Fibroblast of villous mesenchyme (primary cell): Measurements from ENCODE around the gene AKAP13. TPM values are rescaled to one million over a fixed set of nuclear protein-coding genes. Genes with fewer than 3 reads are reported as not detected.

ENCODE experiments used
- DNase-seq: peaks from one replicate; pipeline ENCODE4 v3.0.0-alpha.2; 2010; ENCODE audit warnings: low read depth
- H3K4me3 ChIP-seq: 2 replicates; pipeline ENCODE4 v1.5.1; 2011; ENCODE audit warnings: low read depth, mild to moderate bottlenecking, low read length
- CTCF ChIP-seq: IDR thresholded peaks from 2 replicates; pipeline ENCODE4 v1.5.1; 2012; ENCODE audit warnings: low read depth, mild to moderate bottlenecking, low read length; ENCODE audit not compliant: insufficient read depth
- total RNA-seq: library from RNA; depleted of rRNA; stranded (reverse); fragments of >200 nt; gene quantifications from 2 replicates; pipeline ENCODE4 v1.2.3, GENCODE V29; 2012

The AKAP13 gene
- total RNA-seq, 1 donor: 164 TPM

DNA sequence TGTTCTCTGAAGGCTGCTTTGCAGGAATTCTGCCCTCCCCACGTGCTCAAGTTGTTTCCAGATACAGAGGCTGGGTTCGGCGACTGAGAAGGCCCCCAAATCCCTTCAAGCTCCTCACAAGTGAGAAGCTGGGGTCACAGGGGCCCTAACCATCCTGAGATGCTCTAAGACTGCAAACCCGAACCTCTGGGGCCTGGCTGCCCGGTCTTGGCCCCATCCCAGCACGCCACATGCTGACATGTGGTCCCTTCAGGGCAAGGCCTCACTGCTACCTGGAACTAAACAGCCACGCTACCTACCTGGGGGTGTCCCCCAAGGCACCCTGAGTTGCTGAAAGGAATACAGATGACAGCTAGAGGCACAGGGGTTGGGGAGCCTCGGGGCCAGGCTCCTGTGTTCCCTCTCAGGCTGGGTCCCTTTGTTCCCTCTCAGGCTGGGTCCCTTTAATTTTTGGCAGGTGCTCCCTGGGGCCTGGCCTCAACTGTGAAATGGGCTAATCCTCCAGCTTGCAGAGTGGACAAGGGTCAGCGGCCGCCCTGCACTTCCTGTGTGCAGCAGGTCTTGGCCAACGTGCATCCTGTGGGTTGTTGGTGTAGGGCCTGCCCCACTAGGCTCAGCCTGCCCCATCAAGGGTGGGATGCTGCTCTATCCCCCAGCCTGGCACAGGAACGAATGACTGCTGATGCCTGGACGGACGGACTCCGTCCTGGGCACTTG lies 381.8 kb downstream of the AKAP13 start:
- H3K4me3 ChIP-seq: no peak overlapping the region
- TF ChIP-seq CTCF: no peak
- no peak for DNase-seq

GRCh38 chr15:85762756-85763127 lies 382.3 kb downstream of the AKAP13 start:
- no peak for DNase-seq
- TF ChIP-seq CTCF: no peak
- H3K4me3 ChIP-seq: no peak overlapping the region

- H3K4me3 ChIP-seq: no peak overlapping the region
- TF ChIP-seq CTCF: no peak
- no peak for DNase-seq
Measured at GRCh38 chr15:85763157-85763556, 382.8 kb downstream of the AKAP13 start.

- TF ChIP-seq CTCF: no peak
- no peak overlapping the region for H3K4me3 ChIP-seq
- DNase-seq: no peak
Measured at GRCh38 chr15:85763673-85764633, 383.6 kb downstream of the AKAP13 start.

GRCh38 chr15:85764649-85765277 lies 384.4 kb downstream of the AKAP13 start:
- no peak overlapping the region for H3K4me3 ChIP-seq
- DNase-seq: no peak
- no peak for TF ChIP-seq CTCF

- H3K4me3 ChIP-seq: no peak overlapping the region
- TF ChIP-seq CTCF: no peak
- DNase-seq: no peak
Measured at GRCh38 chr15:85766001-85766831, 385.8 kb downstream of the AKAP13 start.
